Osteoblast (primary cell): ENCODE data around the gene VAV2. TPM values are rescaled to one million over a fixed set of nuclear protein-coding genes. Genes with fewer than 3 reads are reported as not detected.
A peak's percentile ranks its signal among the peaks of the same experiment; 100 is the strongest.

Experiments
- DNase-seq: peaks from one replicate; pipeline ENCODE4 v3.0.0; 2011; ENCODE audit warnings: low spot score, mixed read lengths; ENCODE audit not compliant: insufficient read length; ENCODE audit errors: missing footprints
- H2AFZ ChIP-seq: 2 replicates; pipeline ENCODE4 v1.6.0; 2011; ENCODE audit warnings: mild to moderate bottlenecking, low read length
- H3K27ac ChIP-seq: 2 replicates; pipeline ENCODE4 v1.5.1; 2011; ENCODE audit warnings: mild to moderate bottlenecking, low read depth, low read length, moderate library complexity
- H3K27me3 ChIP-seq: 2 replicates; pipeline ENCODE4 v1.6.0; 2012; ENCODE audit warnings: mild to moderate bottlenecking, control low read depth, inconsistent platforms, low read length, moderate library complexity; ENCODE audit not compliant: insufficient read depth
- H3K36me3 ChIP-seq: 2 replicates; pipeline ENCODE4 v1.5.1; 2011; ENCODE audit warnings: mild to moderate bottlenecking, low read length, control low read depth, moderate library complexity; ENCODE audit not compliant: insufficient read depth
- H3K4me1 ChIP-seq: 2 replicates; pipeline ENCODE4 v1.5.1; 2011; ENCODE audit warnings: mild to moderate bottlenecking, low read length, control low read depth, moderate library complexity; ENCODE audit not compliant: insufficient read depth
- H3K4me2 ChIP-seq: 2 replicates; pipeline ENCODE4 v1.6.0; 2011; ENCODE audit warnings: mild to moderate bottlenecking, low read length; ENCODE audit not compliant: insufficient read depth
- H3K4me3 ChIP-seq: fragments of 200-600 bp; sonication (generic); 3 replicates; pipeline ENCODE4 v1.5.1; 2012; ENCODE audit warnings: mild to moderate bottlenecking, low read length, inconsistent platforms; ENCODE audit not compliant: insufficient read depth
- H3K79me2 ChIP-seq: 2 replicates; pipeline ENCODE4 v1.6.0; 2012; ENCODE audit warnings: mild to moderate bottlenecking, low read length, control low read depth, inconsistent platforms; ENCODE audit not compliant: insufficient read depth
- H3K9me3 ChIP-seq: 2 replicates; pipeline ENCODE4 v1.5.1; 2011; ENCODE audit warnings: low read depth, low read length, control low read depth
- H4K20me1 ChIP-seq: 2 replicates; pipeline ENCODE4 v1.6.0; 2012; ENCODE audit warnings: mild to moderate bottlenecking, low read length, control low read depth; ENCODE audit not compliant: insufficient read depth
- CTCF ChIP-seq: IDR thresholded peaks from 2 replicates; pipeline ENCODE4 v1.5.1; 2011; ENCODE audit warnings: mild to moderate bottlenecking, low read depth, low read length, moderate library complexity; ENCODE audit errors: extremely low read depth
- total RNA-seq: library from RNA; depleted of rRNA; stranded (reverse); fragments of >200 nt; gene quantifications from 2 replicates; pipeline ENCODE4 v1.2.3, GENCODE V29; 2012

Gene VAV2
- total RNA-seq, 1 donor = 8.0 TPM

GRCh38 chr9:133916159-133916541, 76.0 kb downstream of the VAV2 start:
- no peak for TF ChIP-seq CTCF
- H3K36me3 ChIP-seq = no peaks in the 10 kb centered on the region
- no peak for DNase-seq
- no peaks in the 10 kb centered on the region for H3K9me3 ChIP-seq
- peaks cover 75% of the 10 kb centered on the region for H3K79me2 ChIP-seq
- H2AFZ ChIP-seq = no peak overlapping the region
- H3K27ac ChIP-seq = no peak overlapping the region
- no peaks in the 10 kb centered on the region for H3K27me3 ChIP-seq
- H3K4me3 ChIP-seq = no peak overlapping the region
- H3K4me2 ChIP-seq = no peak overlapping the region
- no peaks in the 10 kb centered on the region for H3K4me1 ChIP-seq
- H4K20me1 ChIP-seq = peaks cover 61% of the 10 kb centered on the region

- Histone ChIP-seq H3K27me3 (no peaks in the 10 kb centered on the region), H3K79me2 (peaks cover 75% of the 10 kb centered on the region), H2AFZ (no peak overlapping the region), H4K20me1 (peaks cover 65% of the 10 kb centered on the region), H3K4me1 (no peaks in the 10 kb centered on the region), H3K4me3 (no peak overlapping the region), H3K9me3 (no peaks in the 10 kb centered on the region), H3K4me2 (no peak overlapping the region), H3K36me3 (no peaks in the 10 kb centered on the region), H3K27ac (no peak overlapping the region)
- DNase-seq = no peak
- no peak for TF ChIP-seq CTCF
These were observed 76.5 kb downstream of the VAV2 start for GRCh38 chr9:133915534-133916158.

- Histone ChIP-seq H3K4me3 (no peak overlapping the region), H3K9me3 (no peaks in the 10 kb centered on the region), H3K4me2 (no peak overlapping the region), H2AFZ (no peak overlapping the region), H3K79me2 (peaks cover 72% of the 10 kb centered on the region), H3K4me1 (no peaks in the 10 kb centered on the region), H3K36me3 (no peaks in the 10 kb centered on the region), H4K20me1 (peaks cover 65% of the 10 kb centered on the region), H3K27me3 (no peaks in the 10 kb centered on the region), H3K27ac (no peak overlapping the region)
- DNase-seq = no peak
- no peak for TF ChIP-seq CTCF
These were observed 77.4 kb downstream of the VAV2 start for GRCh38 chr9:133914442-133915342.

GRCh38 chr9:133913571-133914369, 78.4 kb downstream of the VAV2 start:
- Histone ChIP-seq H3K9me3 (no peaks in the 10 kb centered on the region), H2AFZ (no peak overlapping the region), H3K27me3 (no peaks in the 10 kb centered on the region), H4K20me1 (peaks cover 69% of the 10 kb centered on the region), H3K4me3 (no peak overlapping the region), H3K4me1 (no peaks in the 10 kb centered on the region), H3K79me2 (peaks cover 74% of the 10 kb centered on the region), H3K27ac (no peak overlapping the region), H3K4me2 (no peak overlapping the region), H3K36me3 (no peaks in the 10 kb centered on the region)
- DNase-seq = peak; percentile 75
- no peak for TF ChIP-seq CTCF
